GM19324 (cell line): Measurements from ENCODE around the gene KLF3.

Experiments
- ATAC-seq: cut with Tn5 transposase; IDR thresholded peaks from one replicate; pipeline ENCODE4 v1.9.1; 2021; ENCODE audit warnings: mild to moderate bottlenecking, moderate library complexity; ENCODE audit not compliant: unreplicated experiment, low FRiP score

KLF3 gene

DNA sequence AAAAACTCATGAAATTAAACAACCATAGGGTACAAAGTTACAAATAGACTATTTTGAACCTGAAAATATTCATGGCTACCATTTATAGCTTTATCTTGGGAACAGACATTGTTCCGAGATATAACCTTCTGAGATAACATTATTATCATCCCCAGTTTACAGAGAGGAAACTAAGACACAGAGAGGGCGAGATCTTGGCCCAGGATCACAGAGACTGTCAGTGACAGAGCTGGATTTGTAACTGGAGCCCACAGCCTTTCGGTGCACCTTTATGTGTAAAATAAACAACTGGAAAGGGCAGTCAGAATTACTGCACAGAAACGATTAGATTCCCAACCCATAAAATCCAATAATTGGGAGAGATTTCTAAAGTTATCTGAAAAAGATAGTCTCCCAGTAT, 28.4 kb downstream of the KLF3 start:
- ATAC-seq, result no peak

DNA sequence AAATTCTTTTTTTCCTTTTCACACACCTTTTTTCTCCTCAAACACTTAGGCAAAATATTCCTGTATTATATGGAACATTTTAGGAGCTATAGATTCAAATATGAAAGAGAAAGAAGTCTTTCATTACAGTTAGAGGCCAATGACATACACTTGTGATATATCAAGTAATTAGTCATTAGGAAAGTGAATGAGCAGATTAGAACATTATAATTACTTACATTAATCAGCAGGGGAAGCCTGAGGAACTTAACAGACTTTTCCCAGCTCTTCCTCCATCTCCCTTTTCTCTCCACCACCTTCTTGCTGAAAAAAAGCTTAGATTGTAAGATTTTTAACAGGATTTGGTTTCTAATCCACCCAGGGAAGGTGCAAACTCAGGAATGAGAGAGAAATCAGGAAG, 29.6 kb downstream of the KLF3 start:
- ATAC-seq, result no peak

DNA sequence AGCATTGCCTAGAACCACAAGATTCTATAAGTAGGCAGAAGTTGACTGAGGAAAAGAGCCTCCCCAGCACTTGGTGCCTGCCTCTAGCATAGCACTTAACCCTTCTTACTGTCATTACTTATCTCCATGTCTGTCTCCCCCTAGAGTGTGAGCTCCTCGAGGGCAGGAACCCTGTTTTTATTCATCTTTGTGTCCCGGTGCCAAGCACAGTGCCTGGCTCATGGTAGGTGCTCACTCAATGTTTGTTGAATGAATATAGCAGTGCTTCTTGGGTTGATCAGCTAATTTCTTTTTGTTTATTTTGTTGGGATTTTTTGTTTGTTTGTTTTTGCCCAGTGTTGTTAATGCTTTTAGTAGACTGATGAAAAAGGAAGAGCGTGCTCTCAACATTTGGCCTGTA, 30.3 kb downstream of the KLF3 start:
- no peak for ATAC-seq

DNA sequence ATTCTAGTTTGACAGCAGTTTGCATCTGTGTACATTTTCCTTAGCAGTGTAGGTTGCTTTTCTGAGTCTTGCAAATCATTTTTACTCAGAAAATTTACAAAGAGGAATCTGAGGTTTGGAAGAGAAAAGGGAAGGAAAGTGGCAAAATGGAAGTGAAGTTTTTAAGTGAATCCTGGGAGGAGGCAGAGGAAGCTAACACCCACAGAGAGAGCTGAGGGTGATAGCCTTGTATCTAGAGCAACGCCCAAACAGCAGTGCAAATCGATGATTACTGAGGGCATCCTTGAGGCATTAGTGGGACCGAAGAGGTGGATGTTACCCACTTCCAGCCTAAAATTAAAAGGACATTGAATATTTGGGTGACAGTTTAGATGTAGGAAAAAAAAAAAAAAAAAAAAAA, 31.8 kb downstream of the KLF3 start:
- no peak for ATAC-seq

DNA sequence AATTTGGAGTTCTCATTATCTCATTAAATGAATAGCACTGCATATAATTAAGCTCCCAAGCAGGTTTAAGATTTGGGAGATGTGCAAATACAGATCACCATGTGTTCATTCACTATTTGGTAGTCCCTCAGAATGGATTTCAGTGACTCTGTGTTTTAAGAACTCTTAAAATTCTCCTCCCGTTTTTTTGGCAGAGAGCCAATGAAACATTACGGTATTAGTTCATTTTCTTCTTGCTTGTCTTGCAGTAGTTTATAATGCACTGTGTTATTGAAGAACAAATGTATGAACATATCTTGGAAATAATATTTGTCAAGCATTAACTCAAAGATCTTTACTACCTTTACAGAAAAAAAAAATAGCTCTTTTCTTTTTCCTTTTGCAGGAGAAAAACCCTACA, 32.7 kb downstream of the KLF3 start:
- no peak for ATAC-seq

DNA sequence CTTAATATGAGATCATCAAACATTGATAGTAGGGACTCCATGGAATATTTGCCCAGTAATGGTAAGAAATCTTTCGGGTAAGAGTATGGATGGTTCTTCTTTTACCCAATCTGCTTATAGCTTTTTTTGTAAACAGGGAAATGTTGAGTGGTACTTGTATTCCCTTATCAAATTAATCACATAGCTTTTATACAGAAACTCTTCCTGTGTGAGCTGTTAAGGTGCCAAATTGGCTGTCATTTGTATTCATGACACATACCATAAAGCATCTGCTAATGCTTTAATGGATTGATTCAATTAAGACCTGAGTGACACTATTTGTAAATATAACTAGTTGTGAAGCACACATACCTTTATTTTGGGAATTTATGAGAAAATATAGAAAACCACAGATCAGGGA, 34.2 kb downstream of the KLF3 start:
- ATAC-seq, result no peak

DNA sequence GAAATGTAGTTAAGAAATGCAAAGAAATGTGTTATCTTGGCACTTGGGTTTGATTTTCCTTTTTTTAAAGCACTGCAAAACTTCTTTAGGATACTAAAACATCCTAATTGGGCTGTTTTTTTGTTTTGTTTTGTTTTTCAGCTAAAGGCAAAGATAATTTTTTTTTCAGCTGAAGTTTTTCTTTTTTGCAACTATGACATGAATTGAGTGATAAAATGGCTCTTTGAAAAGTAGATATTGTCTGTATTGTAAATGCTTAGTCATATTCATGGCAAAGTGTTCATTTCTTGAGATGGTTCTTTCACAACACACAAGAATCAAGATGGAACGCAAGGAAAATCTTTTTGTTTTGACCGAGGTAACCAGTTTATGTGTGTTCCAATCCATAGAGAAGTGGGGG, 35.1 kb downstream of the KLF3 start:
- no peak for ATAC-seq

DNA sequence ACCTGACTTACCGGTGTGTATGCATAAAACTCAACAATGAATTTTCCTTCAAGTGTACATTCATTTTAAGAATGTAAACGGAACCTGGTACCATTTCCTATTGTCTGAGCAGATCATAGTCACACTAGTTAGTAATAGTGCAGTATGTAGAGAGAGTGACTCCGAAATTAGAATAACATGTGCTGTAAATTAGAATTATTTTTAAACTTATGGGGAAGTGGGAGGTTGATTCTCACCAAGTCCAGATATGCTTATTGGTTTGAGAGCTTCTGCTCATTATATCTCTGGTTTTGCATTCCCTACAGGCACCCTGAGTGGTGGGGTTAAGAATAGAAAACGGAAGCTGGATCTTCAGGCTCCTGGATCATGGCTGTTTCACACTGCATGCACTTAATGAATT, 39.6 kb downstream of the KLF3 start:
- ATAC-seq, result no peak

DNA sequence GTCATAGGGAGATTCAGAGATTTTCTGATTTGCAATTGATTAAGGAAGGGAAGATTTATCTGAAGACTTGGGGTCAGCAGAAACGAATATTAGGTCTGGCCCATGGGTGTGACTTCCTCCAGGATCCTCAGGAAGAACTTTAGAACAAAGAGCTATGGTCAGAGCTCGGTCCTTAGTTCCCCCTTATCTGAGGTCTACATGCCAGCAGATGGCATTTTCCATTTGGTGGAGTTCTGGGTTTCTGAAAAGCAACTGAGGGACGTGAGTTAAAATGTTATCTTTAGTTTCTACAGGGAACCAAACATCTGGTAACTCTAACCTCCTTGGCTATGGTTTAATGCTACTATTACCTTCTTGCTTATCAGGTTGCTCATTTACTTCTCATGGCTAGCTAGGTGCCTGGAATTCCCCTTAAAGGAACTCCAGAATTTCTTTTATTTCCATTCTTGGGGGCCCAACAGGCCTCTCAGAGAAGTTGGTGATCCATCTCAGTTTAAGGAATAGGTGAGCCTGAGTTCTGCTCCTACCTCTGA, 40.7 kb downstream of the KLF3 start:
- no peak for ATAC-seq

DNA sequence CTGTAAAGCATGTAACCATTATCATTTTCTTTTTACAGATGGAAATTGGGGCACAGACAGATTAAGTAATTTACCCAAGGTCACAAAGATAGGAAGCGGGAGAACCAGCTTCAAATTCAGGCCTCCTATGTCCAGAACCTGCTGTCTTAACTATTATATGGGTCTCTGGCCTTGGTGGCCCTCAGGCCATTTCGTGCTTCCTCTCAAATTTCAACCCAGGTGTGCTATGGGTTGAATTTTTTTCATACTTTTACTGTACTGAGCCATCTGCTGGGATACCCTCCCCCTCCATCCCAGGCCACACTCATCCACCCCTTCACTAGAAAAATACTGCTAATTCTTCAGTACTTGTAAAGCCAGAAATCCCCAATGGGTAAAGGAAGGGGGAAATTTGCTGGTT, 42.3 kb downstream of the KLF3 start:
- ATAC-seq, result no peak

DNA sequence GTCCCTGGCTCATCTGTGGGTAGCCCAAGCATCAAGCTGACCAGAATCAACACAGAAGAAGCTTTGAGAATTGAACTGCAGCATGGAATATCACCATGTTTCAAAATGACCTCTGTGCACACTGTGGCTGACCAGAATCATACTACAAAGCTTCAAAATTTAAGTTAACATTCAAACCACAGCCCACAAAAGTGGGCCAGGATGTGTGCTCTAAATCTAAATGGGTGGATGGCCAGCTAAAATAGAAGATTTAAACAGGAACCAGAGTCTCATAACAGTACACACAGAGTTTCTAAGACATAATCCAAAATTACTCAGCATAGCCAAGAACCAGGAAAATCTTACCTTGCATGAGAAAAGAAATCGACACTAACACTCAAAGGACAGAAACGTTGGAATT, 46.1 kb downstream of the KLF3 start:
- ATAC-seq, result no peak

DNA sequence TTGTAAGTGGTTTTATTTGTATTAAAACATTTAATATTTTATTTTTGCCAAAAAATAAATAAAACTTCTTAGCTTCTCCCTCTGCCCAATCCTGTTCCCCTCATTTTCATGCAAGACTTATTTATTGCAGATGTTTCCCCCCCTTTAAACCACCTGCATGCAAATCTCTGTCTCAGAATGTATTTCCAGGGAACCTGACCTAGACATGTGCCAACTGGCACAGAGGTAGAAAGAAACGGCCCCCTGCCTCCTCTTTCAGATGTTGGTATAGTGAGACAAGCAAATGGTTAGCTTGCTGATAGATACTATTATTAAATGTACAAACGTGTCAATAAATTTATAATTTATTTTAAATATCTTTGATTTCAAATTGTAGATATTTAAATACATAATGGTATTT, 47.1 kb downstream of the KLF3 start:
- ATAC-seq, result no peak

DNA sequence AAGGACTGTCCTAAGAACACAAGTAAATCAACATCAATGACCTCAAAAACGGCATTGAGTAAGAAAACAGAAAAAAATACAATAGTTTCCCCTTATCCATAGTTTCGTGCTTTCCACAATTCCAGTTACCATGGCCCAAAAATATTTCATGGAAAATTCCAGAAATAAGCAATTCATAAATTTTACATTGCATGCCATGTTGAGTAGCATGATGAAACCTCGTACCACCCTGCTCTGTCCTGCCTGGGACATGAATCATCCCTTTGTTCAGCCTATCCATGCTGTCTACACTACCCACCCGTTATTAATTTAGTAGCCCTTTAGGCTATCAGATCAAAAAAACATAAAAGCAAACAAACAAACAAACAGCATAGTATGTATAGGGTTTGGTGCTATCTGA, 51.1 kb downstream of the KLF3 start:
- ATAC-seq, result no peak

DNA sequence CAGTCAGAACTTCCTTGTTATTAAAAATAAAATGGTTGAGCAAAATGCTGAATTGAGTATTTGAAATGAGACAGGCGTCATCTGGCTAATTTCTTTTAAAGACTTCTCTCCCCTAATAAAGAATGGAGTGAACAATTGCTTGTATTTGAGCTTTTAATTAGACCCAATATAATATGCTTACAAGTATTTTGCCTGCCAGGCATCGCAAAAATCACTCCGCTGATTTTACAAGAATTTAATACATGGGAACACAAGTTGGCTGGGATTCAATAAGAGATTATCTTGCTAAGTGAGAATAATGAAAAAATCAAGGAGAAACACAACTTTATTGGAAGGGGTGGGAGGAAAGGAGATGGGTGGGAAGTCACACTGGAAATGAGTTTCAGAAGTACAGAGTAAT, 52.3 kb downstream of the KLF3 start:
- no peak for ATAC-seq

DNA sequence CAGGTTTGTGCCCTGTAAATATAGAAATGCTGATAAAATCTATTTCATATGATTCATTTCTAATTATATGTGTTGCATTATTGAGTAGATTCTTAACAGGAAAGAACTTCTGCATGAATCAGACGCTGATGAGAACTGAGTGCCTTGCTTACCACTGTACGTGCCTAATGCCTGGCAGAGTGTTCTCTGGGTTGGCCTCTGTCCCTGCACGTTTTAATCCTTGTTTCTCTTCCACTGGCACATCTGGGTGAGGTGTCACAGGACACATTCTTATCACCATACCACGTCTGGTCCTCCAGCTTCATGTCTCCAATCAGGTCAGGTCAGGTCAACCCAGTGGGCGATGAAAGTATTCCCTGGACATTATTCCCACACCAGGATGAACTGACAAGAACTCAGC, 53.6 kb downstream of the KLF3 start:
- ATAC-seq, result no peak

DNA sequence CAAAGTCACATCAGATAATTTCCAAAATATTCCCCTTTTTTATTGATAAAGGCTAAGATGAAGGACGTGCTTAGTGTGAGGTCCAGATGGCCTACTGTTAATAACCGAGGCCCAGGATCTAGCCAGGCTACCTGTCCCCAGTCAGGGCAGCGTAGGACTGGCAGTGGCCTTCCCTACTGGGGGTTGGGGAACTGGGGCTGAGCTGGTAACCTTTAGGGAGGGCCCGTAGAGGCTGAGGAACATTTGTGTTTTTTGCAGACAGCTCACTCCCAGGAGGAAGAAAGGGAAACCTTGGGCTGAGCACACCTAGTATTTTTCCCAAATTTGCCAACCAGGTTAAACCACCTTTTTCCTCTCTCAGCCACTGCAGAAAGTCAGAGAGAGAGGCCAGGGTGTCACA, 59.1 kb downstream of the KLF3 start:
- ATAC-seq, result no peak

DNA sequence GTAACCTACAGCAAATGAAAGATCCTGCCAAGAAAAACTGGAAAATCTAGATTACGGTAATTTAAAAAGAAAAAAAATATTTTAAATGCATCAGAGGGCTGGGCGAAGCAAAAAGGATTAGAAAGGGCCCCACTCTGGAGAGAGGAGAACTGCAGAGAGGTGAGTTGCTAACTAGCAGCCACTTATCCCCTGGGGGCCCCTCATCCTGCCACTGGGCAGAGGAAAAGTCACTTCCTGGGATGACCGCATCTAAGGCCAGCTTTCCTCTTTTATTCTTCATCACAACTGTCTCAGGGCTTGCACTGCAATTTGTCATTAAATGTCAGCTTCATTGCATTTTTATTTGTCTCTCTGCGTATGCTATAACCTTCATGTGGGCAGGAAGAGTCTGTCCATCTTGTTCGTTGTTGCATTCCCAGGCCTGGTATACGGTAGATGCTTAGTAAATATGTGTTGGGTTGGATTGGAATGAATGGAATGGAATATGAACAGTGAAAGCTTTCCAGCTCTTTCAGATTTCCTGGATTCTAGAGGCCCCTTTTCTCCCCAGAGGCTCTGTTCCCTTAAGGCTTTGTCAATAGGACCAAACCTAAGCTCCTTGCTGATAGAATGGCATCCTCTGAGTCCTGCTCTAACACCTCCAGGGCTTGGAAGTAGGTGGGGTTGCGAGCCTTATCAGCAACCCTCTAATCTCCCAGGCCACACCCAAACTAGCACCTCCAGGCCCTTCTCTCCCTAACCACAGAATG, 59.9 kb downstream of the KLF3 start:
- no peak for ATAC-seq

DNA sequence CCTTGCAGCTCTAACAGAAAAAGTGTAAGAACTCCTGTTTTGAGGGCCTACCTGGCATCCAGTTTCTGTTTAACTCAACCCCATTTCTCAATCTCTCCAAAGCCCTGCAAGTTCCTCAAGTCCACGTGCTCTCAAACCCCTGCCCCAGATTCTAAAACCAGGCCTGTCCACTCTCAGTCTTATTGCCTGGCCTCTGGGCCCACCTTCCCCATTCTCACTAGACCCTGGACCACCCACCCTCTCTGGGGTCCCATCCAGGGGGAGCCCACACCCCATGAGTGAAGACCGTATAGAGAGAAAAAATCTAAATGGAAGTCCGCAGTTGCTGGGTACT, 60.4 kb downstream of the KLF3 start:
- ATAC-seq, result no peak

DNA sequence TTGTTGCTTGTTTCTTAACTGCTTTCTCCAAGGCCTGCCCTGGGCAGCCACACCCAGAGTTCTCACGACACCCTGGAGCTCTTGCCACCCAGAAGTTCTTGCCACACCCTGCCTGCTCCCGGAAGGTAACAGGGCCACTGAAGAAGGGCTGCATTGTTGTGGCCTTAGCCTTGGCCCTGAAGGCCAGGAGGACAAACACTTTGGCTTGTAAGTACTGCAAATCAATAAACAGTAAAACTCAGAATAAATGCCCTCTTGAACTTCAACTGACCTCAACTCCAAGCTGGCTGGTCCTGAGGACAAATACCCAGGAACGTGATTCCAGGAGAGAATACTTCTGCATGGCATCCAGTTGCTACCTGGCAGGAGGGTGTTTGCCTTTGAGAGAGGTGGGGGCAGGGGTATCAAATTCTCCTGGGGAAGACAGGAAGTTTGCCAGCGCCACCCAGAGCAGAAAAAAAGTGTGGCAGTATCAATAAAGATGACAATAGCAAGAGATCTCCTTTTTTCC, 64.7 kb downstream of the KLF3 start:
- ATAC-seq, result no peak

DNA sequence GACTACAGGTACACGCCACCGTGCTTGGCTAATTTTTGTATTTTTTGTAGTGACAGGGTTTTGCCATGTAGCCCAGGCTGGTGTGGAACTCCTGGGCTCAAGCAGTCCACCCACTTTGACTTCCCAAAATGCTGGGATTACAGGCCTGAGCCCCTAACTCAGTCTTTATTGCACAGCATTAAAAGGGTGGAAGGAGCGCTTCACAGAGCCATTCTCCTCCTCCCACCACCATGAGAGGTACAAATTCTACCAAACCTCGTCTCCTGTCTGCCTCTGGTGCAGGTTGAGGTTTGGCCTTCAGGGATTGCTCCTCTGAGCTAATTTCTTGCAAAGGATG, 66.5 kb downstream of the KLF3 start:
- no peak for ATAC-seq

DNA sequence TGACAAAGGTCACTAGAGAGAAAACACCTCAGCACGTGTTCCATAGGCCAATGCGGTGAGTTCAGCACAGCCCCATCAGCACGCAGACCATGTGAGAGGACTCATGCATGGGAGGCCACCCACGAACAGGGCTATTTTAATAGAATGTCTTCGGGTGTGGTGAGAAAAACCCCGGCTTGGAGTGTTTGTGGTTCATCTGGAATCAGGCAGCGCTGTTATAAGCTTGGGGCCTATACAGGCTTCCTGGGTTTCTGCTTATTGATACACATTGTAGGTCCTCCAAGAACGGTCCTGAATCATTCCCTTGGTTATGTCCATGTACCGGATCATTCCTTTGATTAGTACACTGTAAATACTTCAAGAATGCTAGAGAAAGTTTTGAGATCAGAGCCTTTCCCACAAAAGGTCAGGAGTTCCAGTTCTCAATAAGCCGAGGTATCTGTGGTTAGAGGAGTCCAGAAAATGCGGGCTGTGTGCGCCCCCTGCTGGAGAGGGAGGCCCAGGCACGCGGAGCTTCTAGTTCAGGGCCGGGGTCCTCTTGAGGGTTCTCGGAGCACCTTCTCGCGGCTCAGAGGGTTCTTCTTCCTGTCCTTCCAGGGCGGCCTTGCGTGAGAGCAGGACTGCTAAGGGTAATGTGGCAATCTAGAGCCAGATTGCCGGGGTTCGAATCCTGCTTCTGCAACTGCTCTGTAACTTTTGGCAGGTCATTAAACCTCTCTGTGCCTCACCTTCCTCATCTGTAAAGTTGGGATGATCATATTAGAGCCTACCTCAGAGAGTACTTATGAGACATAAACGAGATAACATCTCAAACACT, 67.0 kb downstream of the KLF3 start:
- peak; percentile 54 for ATAC-seq

DNA sequence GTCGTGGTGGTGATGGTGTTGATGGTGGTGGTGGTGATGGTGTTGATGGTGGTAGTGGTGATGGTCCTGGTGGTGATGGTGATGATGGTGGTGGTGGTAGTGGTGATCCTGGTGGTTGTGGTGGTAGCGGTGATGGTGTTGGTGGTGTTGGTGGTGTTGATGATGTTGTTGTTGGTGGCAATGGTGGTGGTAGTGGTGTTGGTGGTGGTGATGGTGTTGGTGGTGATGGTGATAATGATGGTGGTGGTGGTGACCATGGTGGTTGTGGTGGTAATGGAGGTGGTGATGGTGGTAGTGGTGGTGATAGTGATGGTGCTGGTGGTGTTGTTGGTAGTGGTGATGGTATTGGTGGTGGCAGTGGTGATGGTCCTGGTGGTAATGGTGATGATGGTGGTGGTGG, 69.7 kb downstream of the KLF3 start:
- ATAC-seq, result no peak
